ENCODE results near the gene SLC26A5.
"Not testable (repeated sequence)": the region's sequence is repeated elsewhere in the genome, so short reads cannot be mapped to it uniquely, and the experiment has no call there.

Gene SLC26A5, protein sequence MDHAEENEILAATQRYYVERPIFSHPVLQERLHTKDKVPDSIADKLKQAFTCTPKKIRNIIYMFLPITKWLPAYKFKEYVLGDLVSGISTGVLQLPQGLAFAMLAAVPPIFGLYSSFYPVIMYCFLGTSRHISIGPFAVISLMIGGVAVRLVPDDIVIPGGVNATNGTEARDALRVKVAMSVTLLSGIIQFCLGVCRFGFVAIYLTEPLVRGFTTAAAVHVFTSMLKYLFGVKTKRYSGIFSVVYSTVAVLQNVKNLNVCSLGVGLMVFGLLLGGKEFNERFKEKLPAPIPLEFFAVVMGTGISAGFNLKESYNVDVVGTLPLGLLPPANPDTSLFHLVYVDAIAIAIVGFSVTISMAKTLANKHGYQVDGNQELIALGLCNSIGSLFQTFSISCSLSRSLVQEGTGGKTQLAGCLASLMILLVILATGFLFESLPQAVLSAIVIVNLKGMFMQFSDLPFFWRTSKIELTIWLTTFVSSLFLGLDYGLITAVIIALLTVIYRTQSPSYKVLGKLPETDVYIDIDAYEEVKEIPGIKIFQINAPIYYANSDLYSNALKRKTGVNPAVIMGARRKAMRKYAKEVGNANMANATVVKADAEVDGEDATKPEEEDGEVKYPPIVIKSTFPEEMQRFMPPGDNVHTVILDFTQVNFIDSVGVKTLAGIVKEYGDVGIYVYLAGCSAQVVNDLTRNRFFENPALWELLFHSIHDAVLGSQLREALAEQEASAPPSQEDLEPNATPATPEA

GRCh38 chr7:103446049-103446520 lies at the start of gene SLC26A5:
TSS of gene SLC26A5 (minus strand) at chr7:103446207. CDS start at chr7:103421514, 24,693 bp downstream.
- DNase-seq = peak; percentile 39 to 73

DNA sequence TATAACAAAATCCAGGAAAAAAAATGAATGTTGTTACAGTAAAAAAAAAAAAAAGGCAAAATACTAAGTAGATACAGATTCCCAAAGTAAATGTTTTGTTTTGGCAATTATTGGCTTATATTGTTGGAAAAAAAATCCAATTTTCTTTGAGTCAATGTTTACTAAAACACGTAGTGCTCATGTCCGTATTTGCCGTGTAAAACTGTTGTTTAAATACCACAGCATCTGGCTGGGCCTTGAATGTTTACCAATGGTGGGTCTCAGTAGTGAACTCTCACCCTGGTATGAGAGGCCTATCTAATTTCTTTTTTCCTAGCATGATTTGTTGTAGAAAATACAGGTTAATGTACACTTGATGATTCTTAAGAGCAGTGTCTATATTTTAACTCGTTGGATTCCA lies 41.4 kb upstream of the SLC26A5 start:
- DNase-seq = no peak

DNA sequence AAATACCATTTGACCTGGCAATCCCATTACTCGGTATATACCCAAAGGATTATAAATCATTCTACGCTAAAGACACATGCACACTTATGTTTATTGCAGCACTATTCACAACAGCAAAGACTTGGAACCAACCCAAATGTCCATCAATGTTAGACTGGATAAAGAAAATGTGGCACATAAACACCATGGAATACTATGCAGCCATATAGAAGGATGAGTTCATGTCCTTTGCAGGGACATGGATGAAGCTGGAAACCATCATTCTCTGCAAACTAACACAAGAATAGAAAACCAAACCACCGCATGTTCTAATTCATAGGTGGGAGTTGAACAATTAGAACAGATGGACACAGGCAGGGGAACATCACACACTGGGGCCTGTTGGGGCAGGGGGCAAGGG lies 40.9 kb upstream of the SLC26A5 start:
- not testable (repeated sequence) for DNase-seq

DNA sequence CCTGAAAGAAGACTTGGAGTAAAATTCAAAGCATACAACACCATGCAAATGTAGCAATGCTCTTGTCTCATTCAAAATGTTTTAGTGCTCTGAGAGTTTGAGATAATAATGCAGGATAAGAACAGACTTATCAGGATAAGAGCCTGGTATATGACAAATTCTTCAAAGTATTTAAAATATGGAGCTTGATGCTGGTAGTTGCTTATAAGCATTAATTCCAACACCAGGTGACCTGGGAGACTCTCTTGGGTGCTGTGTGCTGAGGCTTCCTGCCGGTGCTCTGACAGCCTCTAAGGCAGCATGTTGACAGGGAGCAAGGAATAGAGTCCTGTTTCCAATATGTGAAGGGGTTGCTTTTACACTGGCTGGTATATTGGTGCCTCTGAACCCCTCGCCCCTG lies 34.8 kb upstream of the SLC26A5 start:
- DNase-seq = no peak

- no peak for DNase-seq
Measured at GRCh38 chr7:103474956-103475355, 28.9 kb upstream of the SLC26A5 start.

DNA sequence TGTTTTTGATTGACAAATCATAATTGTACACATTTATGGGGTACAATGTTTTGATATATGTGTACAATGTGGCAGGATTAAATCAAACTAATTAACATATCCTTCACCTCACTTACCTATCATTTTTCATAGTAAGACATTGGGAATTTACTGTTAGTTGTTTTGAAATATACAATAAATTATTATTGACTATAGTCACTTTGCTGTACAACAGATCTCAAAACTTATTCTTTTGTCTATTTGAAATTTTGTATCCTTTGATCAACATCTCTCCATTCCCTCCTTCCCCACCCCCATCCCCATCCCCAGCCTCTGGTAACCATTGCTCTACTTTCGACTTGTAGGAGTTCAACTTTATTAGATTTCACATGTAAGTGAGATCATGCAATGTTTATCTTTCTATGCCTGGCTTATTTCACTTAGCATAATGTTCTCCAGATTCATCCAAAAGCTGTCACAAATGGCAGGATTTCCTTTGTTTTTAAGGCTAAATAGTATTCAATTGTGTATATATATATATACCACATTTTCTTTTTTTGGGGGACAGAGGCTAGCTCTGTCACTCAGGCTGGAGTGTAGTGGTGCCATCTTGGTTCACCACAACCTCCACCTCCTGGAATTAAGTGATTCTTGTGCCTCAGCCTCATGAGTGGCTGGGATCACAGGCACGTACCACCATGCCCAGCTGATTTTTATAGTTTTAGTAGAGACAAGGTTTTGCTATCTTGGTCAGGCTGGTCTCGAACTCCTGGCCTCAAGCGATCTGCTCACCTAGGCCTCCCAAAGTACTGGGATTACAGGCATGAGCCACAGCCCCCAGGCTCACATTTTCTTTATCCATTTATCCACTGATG lies 23.3 kb upstream of the SLC26A5 start:
- no peak for DNase-seq

- DNase-seq = no peak
Measured at GRCh38 chr7:103466814-103467213, 20.8 kb upstream of the SLC26A5 start.

- DNase-seq = no peak
Measured at GRCh38 chr7:103462358-103462757, 16.4 kb upstream of the SLC26A5 start.

DNA sequence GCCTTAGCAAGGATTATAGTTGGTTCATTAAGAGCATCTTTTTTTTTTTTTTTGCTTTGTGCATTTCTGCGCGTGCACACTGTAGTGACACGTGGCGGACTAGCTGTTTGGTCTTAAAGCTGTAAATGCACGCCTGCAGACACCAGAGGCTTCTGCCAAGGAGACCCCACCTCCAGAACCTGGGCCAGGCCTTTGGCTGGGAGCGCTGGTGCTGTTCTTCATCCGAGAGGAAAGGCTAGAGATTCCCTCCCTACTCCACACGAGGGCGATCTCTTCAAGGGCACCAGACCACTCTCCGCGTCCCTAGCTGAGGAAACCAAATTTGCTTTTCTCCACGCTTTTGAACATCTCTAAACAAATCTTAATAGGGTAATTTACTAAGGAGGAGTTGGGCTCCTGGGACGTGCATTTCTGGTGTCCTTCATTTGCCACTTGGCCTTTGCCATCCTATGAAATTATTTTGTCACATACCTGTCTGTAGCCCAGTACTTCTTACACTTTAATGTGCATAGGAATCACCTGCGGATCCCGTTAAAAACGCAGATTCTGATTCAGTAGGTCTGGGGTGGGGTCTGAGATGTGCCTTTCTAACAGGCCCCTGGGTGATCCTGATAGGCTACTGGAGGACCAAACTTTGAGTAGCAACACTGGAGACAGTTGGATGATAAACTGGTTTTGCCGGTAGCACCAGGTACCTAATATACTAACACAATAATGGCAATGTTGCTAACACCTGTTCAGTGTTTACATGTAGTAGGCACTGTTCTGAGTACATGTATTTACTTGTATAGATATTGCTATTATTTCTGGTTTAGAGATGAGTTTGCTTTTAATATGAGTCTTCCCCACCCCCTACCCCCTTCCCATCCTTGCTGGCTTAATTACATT lies 1.3 kb upstream of the SLC26A5 start:
- peak; percentile 14 to 30 for DNase-seq

- DNase-seq = peak; percentile 37 to 47
Measured at GRCh38 chr7:103445228-103446048, 569 bp downstream of the SLC26A5 start.

- no peak for DNase-seq
Measured at GRCh38 chr7:103439661-103440060, 6.3 kb downstream of the SLC26A5 start.

- no peak for DNase-seq
Measured at GRCh38 chr7:103437623-103438022, 8.4 kb downstream of the SLC26A5 start.

DNA sequence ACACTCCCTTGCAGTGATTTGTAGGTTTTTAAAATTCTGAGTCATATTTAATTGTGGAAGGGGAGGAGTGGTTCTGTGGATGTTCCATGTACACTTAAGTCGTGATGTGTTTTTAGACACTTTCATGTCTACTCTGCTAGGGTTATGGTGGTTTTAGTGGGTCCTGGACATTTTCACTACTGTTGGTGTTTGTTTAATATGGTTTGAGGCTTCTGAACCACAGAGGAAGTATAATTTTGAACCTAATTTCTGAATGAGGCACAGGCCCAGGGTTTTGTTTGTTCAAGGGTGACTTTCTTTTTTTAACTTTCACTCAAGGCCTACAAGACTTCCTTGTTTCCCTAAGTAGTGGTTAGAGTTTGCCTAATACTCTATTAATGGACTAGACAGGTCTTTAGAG lies 13.3 kb downstream of the SLC26A5 start:
- DNase-seq = no peak

- no peak for DNase-seq
Measured at GRCh38 chr7:103425177-103425576, 20.8 kb downstream of the SLC26A5 start.

GRCh38 chr7:103423467-103424179 lies 22.4 kb downstream of the SLC26A5 start:
- DNase-seq = no peak

DNA sequence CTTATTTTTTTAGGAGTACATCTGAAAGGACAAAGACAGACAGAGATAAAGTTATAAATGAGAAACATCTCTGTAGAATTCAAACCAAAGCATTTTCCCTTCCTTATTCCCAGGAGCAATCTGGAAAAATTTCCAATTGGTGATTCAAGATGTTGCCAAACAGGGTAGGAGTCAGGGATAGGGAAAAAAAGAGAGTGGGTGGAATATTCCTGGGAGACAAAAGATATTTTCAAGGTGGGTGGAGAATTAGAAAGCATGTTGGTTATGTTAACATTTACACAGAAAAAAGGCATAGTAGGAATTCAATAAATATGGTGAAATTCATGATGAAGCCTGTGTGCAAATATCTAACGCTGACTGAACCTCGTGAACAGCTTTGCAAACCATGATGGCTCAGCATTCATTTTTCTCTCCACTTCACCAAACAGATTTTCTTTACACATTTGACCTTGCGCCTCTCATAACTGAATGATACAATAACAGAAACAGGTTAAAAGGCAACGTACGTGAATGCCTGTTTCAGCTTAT lies 25.1 kb downstream of the SLC26A5 start:
- no peak for DNase-seq

DNA sequence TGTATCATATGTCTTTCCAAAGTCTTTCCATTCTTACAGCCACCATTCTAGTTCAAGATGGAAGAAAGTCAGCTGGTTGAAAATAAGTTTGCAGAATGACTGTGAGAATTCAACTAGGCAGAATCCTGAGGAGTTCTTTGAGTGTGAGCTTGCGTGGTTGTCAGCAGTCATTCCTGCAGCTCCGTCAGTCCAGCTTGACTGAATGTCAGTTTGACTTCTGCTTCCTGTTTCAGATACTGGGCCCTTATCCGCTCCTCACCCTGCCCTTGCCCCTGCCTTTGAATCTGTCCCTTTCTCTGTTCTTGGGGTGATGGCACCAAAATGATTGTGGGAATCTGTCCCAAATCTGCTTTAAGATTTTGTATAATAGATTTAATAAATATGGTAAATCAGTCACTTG lies 27.8 kb downstream of the SLC26A5 start:
- DNase-seq = no peak

DNA sequence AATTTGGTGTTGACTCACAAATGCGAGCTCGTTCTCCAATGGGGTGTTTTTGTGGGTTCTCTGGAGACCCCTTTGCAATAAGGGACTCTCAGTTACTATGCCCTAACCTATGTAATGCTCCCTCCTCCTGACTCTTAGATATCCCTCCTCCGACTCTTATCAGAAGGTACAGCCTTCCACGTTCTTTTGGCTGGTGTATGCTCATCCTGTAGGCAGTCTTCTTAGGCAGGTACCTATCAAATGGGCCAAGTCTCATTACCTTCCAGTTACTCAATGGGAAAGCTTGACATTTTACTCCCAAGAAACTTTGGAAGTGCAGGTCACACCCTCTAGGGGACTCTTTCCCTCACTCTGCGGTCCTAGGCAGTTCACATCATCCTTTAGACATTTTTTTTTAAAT lies 32.6 kb downstream of the SLC26A5 start:
- no peak for DNase-seq

GRCh38 chr7:103412151-103412550 lies 33.9 kb downstream of the SLC26A5 start:
- DNase-seq = no peak
